DND-41 (cell line): ENCODE measurements around the gene TIMM44.

Experiments used
- EZH2 ChIP-seq: IDR thresholded peaks from 3 replicates; pipeline ENCODE4 v1.6.1; 2012; ENCODE audit warnings: borderline replicate concordance, low read depth, mild to moderate bottlenecking, moderate library complexity, low read length, inconsistent platforms; ENCODE audit not compliant: severe bottlenecking
- TF ChIP-seq, protein P1 (sequence below): IDR thresholded peaks from 2 replicates; pipeline ENCODE4 v1.5.1; 2012; ENCODE audit warnings: borderline replicate concordance, low read length, moderate library complexity, mild to moderate bottlenecking; ENCODE audit not compliant: poor library complexity, severe bottlenecking; ENCODE audit errors: extremely low read depth

- TF ChIP-seq, protein P1, sequence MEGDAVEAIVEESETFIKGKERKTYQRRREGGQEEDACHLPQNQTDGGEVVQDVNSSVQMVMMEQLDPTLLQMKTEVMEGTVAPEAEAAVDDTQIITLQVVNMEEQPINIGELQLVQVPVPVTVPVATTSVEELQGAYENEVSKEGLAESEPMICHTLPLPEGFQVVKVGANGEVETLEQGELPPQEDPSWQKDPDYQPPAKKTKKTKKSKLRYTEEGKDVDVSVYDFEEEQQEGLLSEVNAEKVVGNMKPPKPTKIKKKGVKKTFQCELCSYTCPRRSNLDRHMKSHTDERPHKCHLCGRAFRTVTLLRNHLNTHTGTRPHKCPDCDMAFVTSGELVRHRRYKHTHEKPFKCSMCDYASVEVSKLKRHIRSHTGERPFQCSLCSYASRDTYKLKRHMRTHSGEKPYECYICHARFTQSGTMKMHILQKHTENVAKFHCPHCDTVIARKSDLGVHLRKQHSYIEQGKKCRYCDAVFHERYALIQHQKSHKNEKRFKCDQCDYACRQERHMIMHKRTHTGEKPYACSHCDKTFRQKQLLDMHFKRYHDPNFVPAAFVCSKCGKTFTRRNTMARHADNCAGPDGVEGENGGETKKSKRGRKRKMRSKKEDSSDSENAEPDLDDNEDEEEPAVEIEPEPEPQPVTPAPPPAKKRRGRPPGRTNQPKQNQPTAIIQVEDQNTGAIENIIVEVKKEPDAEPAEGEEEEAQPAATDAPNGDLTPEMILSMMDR: no peak
- TF ChIP-seq EZH2: no peak
Measured at GRCh38 chr19:7987114-7987768, 43.8 kb upstream of the TIMM44 start.
